Germinal center (tissue), 1 donor: ENCODE results near the gene ARRDC2.
"Not testable (repeated sequence)": the region's sequence is repeated elsewhere in the genome, so short reads cannot be mapped to it uniquely, and the experiment has no call there.

Experiments
- DNase-seq: peaks from one replicate; pipeline ENCODE4 v3.0.0; 2012; ENCODE audit warnings: mixed read lengths, low spot score

The ARRDC2 gene

DNA sequence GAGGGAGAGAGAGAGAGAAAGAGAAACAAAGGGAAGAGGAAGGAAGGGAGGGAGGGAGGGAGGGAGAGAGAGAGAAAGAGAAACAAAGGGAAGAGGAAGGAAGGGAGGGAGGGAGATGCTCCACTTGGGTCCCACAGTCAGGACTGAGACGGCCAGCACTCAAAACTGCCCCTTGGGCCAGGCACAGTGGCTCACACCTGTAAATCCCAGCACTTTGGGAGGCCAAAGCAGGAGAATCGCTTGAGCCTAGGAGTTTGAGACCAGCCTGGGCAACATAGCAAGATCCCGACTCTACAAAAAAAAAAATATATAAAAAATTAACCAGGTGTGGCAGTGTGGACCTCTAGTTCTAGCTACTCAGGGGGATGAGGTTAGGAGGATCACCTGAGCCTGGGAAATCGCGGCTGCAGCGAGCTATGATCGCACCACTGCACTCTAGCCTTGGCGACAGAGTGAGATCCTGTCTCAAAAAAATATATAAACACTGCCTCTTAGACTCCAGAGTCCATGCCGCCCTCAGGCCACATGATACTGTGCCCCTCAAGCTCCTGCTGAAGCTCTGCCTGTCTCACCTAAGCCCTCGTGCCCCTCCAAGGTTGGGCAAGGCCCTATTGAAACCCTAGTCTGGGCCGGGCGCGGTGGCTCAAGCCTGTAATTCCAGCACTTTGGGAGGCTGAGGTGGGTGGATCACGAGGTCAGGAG, 8.4 kb downstream of the ARRDC2 start:
- DNase-seq, result no peak

DNA sequence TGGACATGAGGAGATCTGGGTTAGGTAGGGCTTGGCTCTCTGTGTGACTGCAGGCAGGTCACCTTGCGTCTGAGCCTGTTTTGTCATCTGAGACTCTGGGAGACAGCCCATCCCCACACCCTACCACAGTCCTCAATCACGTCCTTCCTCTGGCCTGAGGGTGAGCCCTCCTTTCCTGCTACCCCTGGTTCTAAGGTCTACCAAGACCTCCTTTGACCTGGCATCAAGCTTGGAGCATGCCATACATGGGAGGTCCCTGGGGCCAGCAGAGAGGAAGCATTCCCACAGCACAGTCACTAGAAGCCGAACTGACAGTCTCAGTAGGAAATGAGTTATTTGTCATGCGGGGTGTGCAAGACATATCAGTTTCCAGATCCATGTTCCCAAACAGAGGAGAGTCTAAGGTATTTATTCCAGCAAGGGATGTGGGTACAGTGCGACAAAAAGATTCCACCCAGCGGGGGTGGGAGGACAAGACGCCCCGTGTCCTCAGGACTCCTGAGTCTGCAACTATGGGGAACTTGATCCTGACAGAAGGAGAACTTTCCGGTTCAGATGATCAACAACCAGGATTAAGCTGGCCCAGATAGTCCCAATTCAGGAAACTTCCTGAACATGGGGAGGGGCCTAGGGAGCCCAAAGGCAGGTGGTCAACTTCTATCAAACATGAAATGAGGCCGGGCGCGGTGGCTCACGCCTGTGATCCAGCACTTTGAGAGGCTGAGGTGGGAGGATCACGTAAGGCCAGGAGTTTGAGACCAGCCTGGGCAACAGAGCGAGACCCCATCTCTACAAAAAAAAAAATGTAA, 9.5 kb downstream of the ARRDC2 start:
- DNase-seq, result no peak

DNA sequence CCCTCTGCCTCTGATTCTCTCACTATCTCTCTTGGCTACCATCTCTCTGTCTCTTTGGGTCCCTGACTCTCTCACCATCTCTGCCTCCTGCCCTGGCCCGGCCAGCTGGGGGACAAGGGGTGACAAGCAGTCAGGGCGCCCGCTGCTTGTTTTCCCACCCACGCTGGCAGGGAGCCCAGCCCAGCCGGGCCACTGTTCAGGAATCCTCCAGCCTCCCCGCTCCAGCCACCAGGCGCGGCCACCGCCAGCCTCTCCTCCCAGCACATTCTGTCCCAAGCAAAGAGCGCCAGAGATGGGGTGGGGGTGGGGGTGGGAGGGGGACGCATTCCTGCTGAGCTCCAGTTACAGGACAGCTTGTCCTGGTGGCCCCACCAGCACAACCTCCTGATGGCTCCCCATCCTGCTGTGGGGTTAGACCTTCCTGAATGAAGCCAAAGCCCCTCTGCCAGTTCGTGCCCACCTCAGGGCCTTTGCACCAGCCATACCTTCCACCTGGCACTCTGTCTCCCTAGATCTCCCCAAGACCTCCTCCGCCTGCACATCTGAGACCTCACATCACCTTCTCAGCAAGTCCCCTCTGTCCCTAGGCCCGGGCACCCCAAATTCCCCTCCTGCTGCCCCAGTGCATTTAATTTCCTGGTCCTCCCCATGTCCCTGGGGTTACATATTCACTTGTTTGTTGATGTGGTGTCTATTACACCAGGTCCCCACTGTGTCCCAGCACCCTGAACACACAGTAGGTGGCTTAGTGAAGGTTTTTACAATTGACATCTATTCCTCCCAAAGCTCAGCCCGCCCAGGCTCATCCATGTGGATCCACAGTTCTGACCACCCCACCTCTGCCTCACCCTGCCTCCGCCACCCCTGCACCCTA, 12.5 kb downstream of the ARRDC2 start:
- DNase-seq, result no peak

DNA sequence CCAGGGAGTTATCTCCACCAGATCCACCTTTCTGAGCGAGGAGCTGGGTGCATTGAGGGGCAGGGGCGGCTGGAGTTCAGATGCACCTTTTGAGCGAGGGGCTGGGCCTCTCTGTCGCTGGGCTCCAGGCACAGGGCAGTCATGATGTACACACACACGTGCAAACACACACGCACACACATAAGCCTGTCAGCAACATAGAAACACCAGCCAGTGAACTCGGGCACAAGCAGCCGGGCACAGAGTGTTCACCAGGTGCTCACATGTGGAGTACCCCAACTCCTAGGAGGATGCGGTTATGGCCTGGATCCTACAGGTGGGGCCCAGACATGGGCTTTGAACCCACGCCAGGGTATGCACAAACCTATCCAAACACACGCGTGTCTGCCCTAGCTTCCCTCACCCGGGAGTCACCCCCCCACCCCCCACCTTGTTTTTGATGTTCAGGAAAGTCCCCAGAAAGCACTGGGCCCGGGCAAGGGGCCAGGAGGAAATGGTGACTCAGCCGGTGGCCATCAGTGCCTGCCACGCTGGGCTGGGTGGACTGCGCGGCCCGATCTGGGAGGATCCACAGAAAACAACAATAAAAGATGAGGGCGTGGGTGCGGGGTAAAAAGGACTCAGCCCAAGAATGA, 13.3 kb downstream of the ARRDC2 start:
- DNase-seq, result no peak

DNA sequence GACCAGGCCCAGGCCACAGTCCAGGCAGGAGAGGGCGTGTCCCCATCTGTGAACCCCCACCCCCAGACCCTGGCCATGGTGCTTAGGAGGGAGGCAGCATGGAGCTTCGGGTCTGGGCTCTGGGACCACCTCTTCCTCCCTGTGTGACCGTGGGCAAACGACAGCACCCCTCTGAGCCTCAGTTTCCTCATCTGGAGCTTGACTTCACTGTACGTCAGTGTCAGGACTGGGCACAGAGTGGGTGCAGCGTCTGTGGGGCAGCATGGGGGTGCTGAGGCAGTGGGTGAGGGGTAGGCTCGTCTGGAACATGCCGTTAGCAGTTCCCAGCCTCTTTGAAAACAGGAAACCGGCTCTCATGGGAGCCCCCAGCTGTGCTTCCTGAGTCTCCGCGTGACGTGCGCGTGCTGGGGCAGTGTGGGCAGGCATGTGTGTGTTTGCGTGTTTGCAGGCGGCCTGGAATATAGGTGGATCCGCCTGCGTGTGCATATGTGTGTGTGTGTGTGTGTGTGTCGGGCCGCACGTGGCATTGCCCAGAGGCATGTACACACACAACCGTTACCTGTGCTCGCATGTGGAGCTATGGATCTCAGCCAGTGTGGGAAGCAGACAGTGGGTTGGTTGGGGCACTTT, 15.8 kb downstream of the ARRDC2 start:
- DNase-seq, result peak; percentile 87

DNA sequence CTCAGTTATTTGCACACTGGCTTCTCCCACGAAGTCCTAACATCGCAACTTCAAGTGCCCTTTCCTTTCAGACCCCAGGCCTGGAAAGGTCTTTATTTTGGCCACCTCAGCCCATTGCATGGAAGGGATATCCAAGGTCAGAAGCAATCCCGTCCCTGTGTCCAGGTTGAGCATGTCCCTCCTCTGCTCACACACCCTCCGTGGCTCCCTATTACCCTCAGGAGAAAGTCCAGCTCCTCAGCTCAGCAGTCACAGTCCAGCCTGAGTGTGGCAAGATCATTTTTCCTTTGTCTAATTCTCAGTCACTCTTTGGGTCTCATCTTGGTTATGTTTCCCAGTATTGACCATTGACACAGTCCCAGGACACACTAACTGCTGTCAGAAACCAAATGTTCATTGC, 19.2 kb downstream of the ARRDC2 start:
- no peak for DNase-seq

DNA sequence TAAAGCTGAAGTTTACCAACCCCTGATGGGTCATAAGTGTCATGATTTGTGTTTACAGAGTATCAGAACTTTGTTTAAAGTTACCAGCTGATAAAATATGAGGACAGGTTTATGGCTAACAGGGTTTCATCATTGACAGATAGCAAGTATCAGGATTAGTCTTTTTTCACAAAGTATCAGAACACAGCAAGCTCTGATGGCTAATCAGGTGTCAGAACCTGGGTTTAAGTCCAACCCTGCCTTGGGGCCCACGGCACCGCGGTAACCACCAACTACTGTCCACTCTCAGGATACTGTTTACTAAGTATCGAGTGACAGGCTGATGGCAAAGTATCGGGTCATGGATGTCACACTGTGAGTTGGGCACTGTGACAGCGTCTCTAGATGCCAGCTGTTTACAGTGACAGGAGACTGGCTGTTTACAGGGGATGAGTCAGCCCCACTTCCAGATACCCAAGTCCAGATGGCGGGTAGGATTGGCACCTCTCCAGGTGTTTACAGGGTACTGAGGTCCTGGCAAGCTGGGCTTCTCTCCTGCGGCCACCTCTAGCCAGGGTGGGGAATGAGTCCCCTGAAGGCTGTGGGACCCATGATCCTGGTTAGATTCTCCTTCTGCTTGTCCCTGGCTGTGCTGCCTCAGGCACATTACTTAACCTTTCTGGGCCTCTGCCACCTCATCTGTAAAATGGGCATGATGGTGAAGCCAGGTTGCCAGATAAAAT, 21.8 kb downstream of the ARRDC2 start:
- DNase-seq, result no peak

DNA sequence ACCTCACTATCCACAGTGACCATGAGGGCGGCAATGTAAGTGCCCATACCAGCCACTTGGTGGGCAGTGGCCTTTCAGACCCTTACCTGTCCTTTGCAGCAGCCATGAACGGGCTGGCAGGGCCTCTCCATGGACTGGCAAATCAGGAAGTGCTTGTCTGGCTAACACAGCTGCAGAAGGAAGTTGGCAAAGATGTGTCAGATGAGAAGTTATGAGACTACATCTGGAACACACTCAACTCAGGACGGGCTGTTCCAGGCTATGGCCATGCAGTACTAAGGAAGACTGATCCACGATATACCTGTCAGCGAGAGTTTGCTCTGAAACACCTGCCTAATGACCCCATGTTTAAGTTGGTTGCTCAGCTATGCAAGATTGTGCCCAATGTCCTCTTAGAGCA, 23.4 kb downstream of the ARRDC2 start:
- not testable (repeated sequence) for DNase-seq

DNA sequence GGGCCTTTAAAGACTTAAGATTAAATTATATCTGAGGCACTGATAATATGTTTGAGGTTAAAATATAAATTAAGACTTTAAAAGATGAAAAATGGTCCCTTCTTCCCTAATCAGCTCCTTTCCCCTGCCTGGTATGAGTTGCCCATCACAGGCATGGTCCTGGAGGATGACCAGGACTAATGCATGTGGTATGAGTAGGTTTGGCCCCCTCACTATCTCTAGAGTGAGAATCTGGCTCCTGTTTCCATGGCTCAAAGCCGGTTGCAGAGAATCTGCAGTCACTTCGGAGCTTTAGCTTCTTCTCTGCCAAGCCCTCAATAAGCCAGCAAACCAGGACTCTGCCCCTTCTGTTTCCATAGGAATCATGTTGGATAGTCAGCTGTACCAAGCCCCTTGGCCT, 24.1 kb downstream of the ARRDC2 start:
- not testable (repeated sequence) for DNase-seq

DNA sequence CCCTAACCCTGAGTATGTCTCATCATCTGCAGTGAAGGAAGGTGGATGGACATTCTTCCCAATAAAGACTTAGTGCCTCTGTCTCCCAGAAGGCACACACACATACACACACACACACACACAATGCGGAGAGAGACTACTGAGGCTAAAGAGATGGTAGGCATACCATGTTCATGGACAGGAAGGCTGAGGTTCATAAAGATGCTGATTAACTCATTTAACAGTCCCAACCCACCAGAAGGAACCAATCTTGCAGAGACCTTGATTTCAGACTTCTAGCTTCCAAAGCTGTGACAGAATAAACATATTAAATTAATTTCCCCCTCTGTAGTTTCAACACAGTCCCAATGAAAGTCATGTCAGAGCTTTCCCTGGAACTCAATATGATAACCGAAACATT, 33.1 kb downstream of the ARRDC2 start:
- no peak for DNase-seq

DNA sequence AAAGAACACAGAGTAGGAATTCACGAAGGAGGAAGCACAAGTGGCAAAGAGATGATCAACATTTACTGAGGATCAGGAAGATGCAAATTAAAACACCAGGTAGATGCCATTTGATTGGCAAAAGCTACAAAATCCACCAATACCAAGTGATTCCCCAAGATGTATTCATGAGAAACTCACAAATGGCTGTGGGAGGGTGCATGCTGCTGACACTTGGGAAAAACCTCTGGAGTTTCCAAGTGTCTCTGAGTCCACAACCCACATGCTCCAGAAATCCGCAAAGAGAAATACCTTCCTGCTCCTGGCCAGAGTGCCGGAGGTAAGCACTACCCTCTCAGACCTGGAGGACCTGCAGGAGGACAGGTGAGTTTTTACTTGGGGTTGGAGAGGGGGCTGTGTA, 35.7 kb downstream of the ARRDC2 start:
- no peak for DNase-seq

DNA sequence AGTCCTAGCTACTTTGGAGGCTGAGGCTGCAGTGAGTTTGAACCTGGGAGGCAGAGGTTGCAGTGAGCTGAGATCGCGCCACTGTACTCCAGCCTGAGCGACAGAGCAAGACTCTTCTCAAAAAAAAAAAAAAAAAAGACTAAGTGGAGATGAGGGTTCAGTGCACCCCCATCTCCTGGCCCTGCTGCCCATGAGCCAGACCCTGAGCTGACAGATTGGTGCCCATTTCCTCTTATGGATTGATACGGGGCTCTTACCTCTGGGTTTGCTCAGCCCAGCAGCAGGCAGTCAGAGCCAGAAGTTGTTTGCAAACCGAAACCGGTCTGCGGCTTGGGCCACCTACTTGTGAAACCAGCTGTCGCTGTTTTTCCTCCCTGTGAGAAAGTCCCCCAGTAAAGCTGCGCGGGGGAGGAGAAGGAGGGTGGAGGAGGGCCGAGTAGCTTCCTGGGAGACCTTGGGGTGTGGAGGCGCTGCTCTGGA, 36.9 kb downstream of the ARRDC2 start:
- DNase-seq, result peak; percentile 83

DNA sequence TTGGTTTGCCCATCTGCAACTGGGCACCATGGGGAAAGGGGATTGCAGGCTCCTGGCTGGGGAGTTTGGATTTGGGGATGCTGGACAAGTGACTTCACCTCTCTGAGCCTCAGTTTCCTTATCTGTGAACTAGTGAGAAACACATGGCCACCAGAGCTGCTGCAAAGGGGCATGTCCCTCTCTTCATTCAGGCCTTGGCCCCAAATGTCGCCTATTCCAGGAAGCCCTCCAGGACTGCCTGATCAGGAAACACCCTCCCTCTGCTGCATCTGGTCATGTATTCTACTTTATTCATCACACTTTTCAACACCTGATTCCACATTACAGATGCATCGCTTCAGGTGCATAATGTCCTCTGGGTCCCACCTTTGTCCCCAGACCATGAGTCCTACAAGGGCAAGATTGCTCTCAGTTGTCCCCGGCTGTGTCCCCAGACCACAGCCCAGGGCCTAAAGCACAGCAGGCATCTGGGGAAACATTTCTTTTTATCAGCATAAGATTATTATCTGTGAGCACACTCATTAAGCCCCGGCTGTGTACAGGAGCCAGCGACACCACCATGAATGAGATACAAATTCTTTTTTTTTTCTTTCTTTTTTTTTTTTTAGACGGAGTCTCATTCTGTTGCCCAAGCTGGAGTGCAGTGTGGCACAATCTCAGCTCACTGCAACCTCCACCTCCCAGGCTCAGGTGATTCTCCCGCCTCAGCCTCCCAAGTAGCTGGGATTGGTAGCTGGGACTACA, 37.5 kb downstream of the ARRDC2 start:
- DNase-seq, result no peak

DNA sequence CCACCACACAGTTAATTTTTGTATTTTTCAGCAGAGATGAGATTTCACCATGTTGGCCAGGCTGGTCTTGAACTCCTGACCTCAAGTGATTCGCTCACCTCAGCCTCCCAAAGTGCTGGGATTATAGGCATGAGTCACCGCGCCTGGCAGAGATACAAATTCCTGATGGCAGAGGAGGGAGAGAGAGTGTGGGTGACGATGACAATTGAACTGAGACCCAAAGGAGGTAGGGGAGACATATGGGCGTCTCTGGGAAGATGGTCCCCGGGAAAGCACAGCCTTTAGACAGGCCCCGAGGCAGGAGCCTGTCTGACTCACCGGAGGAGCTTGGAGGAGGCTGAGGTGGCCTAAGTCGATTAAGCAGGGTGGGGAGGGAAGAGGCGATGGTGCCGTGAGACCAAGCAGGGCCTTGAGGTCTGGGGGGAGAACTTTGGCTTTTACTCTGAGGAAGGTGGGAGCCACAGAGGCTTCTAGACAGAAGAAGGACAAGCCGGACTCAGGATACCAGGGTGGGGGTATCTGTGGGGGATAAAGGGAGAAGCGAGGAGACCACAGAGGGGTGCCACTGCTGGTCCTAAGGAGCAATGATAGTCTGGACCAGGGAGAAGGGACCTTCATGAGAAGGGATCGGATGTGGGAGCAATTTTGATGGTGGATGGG, 38.2 kb downstream of the ARRDC2 start:
- no peak for DNase-seq

DNA sequence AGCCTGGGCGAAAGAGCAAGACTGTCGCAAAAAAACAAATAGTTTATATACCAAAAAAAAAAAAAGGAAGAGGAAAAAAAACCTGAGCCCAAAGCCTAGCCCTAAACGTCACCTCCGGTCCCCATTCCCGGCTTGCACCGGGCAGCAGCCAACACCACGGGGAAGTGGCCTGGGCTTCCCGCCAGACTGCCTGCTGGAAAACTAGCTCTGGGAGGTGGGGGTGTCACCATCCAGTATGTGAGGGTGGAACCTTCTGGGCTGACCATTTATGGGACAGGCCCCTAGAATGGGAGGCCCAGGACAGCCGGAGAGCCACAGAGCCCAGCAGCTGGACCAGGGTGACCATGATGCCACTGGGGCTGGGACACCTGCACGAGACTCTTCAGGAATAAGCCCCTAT, 41.4 kb downstream of the ARRDC2 start:
- no peak for DNase-seq

DNA sequence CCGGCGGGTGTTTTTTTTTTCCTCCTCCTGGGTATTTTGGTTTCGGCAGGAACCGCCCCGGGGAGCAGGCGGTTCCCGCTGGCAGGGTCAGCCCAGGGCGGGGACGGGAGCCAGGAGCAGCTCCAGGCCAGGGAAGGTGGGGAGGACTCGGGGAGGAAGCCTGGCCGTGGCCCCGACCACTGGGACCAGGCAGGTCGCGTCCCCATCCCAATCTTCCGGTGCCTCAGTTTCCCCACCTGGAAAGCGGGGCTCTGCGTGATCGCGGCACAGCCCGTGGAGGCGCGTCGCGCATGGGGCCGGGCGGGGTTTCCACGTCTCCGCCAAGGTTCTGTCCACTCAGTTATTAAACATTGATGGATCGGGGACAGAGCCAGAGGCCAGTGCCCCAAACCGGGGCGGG, 43.9 kb downstream of the ARRDC2 start:
- no peak for DNase-seq

DNA sequence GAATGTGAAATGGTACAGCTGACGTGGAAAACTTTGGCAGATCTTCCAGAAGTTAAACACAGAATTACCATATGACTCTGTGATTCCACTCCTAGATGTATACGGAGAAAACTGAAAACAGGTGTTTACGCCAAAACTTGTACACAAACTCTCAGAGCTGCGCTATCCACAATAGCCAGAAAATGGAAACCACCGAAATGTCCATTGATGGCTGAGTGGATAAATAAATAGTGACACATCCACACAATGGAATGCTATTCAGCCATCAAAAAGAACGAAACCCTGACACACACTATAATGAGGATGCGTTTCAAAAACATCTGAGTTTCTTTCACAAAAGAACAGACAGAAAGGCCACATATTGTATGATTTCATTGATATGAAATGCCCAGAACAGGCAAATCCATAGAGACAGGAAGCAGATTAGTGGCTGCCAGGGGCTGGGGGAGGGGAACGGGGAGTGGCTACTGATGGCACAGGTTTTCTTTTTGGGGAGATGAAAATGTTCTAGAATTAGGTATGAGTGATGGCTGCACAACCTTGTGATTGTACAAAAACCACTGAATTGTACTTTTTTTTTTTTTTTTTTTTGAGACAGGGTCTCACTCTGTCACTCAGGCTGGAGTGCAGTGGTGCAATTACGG, 45.7 kb downstream of the ARRDC2 start:
- no peak for DNase-seq

DNA sequence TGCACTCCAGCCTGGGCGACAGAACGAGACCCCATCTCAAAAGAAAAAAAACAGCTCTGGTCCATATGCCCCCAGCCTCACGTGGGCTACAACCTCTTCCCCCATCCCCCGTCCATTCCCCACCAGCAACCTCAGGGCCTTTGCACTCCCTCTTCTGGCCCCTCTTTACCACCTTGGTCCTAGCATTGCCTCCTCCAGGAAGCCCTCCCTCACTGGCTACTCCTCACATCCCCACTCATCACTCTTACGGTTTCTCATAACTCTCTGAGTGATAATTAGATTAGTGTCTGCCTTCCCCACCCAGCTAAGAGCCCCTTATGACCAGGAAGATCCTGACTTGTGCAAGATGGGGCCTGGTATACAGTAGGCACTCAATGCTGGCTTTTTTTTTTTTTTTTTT, 48.0 kb downstream of the ARRDC2 start:
- no peak for DNase-seq

DNA sequence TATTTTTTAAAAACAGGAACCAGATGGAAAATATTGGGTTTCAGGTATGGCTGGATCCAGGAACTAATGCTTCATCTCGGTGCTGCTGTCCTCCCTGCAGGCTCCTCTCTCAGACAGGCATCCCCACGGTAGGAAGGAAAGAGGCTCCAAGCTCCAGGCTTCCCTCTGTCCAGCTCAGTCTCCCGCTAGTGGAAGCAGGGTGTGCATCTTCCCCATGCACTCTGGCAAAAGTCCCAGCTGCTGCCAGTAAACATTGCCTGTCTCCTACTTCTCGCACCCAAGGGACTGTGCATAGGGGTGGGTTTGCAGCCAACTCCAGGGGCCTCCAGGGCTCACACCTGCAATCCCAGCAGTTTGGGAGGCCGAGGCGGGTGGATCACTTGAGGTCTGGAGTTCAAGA, 49.6 kb downstream of the ARRDC2 start:
- no peak for DNase-seq
